ENCODE measurements around the gene EML3. TPM values are rescaled to one million over a fixed set of nuclear protein-coding genes. Genes with fewer than 3 reads are reported as not detected.
"Not testable (repeated sequence)": the region's sequence is repeated elsewhere in the genome, so short reads cannot be mapped to it uniquely, and the experiment has no call there.

The EML3 gene
- polyA plus RNA-seq, 3 donors: 32.2 to 40.6 (median 38.0) TPM

DNA sequence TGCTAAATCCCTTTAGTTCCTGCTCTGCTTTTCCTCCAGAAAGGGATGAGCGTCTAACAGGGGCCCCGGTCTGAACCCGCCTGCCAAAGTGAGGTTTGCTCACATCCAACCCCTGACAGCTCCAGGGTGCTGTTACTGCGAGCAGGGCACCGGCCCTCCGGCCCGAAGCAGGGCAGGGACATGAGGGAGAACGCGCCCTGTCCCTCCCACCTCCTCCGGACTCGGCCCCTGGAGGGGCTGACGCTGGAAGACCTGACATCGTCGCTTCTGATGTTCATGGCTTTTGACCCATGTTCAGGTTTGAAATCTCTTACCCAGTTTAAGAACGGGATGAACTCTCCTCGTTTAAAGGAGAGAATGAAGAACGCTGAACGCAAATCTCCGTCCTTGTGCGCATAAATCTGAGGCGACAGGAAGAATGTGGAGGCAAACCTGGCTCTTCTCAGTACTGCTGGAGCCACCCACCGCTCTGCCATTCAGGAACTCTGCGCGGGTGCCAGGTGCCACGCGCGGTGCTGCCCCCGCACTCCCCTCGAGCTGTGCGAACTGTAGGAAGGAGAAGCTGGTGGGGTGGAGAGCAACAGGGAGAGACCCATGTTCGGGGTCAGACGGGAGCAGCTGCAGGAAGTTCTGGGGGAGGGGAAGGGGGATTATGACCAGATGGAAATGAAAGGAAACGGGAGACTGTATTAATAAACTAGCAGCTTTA, 38.1 kb downstream of the EML3 start:
- peak; percentile 48 for DNase-seq

DNA sequence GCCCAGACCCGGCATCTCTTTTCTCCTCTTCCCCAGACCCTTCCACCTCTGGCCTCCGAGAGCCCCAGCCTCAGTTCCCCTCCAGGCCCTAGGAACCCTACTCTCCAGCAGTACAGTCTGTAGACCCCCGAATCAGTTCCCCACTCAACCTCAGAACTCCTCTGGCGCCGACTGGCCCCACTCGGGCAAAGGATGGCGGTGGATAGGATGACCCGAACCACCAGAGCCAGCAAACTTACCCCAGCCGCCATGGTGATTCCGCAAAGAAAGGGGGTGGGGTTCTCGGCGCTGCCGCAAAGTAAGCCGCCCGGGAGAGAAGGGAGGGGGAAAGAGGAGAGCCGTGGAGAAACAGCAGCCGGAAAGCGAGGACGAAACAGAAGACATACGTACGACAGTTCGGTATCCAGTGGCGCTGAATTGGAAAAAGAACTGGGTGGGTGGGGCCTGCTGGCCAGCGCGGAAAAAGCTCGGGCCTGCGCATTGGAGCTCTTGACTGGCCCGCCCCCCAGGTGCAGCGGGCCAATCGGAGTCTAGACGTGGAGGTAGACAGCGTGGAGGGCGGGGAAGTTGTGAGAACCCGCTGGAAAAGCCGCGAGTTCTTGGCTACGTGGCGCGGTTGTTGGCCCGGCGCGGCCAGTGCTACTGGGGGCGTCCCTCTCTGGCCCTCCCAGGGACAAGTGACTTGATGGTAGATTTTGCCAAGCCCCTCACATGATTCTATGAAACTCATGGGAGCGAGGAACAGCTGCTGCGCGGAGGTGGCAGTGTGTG, 38.8 kb downstream of the EML3 start, which contains the start of gene EEF1G:
Gene EEF1G, minus strand, starts transcription at position 300 of the 771 bp plus-strand sequence. Its CDS starts 49 bp downstream, at position 251.
- peak; percentile 100 for DNase-seq

DNA sequence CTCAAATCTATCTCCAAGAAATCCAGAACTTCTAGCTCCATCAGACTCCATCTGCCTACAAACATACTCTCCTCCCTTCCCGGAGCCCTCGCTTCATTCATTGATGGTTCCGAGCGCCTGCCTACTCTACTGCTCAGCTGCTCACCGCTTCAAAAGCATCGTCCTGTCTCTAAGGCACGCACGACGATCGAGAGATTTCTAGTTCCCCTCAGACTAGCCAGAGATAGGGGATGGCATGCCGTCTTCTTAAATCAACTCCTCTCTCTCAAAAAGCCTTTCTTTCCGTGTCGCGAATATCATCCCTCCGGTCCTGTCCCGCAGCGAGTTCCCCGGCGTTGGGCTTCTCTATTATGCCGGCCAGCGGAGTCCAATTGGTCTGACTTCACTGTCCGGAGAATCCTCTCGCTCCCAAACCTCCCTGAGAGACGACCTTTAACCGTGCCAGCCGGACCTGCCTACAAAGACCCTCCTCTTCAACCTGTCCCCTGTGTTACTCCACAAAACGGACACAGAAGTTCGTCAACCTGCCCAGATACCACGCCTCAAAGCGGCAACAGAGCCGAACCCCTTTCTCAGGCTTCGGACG, 39.5 kb downstream of the EML3 start:
- no peak for DNase-seq

DNA sequence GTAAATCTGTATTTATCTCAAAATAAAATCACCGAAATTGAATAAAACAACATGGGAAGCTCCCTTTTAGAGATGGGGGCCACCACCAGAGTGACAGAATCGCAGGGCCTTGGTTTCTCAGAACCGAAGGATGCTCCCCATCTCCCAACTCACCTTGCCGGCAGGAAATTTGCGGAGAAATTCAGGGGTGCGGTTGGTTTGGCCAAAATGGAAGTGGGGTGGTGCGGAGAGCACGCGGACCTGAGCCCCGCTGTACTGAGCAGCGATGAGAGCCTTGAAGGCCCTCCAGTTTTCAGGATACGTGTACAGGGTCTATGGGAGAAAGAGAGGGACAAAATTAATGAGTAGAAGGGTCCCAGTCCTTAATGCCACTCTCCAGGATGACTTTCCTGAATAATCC, 40.1 kb downstream of the EML3 start:
- no peak for DNase-seq

DNA sequence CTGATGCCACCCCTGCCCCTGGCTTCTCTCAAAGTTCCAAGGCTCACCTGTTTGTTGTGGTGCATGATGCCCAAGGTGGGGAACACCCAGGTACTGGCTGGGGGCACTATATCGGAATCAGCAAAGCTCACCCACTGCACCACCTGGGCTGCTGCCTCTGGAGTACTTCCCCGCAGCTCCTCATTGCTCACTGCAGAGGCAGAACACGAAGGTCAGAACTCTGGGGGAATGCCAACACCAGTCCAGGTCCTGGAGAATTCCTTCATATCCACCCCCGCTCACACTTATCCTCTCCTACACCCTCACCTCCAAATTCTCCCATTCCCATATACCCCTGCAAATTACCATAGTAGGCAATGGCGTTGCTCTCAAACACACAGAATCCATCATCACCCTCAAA, 41.1 kb downstream of the EML3 start:
- DNase-seq: not testable (repeated sequence)

DNA sequence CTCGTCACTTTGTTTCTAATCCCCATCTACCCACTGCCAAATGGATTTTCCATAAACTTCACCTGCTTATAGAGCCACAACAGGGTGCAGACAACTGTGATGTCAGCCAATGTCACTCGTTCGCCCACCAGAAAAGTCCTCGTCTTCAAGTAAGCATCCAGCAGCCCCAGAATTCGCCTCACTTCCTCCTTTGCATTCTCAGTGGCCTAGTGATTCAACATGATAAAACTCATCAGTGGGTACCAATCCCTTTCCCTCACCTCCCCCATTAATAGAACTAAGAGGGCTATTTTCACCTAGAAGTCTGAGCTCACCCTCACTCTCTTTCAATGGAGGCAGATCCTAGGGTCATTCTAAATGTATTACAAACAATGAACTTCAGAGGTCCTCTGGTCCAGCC, 41.7 kb downstream of the EML3 start:
- DNase-seq: not testable (repeated sequence)

DNA sequence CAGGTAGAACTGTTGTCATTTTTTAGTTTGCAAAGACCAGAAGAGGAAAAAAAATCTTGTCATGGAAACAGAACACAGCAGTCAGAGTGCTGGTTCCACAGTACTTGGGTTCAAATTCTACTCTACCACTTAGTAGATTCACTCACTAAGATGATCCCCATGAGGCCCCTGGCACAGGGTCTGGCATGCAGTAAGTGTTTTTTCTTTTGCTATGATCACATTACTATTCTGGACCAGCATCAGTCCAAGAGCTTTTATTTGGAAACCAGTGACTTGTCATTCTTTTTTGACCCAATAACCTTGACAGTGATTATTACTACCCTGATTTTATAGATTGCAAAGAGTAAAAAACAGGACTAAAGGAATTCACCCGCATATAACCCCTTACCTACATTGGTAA, 43.0 kb downstream of the EML3 start:
- DNase-seq: no peak

DNA sequence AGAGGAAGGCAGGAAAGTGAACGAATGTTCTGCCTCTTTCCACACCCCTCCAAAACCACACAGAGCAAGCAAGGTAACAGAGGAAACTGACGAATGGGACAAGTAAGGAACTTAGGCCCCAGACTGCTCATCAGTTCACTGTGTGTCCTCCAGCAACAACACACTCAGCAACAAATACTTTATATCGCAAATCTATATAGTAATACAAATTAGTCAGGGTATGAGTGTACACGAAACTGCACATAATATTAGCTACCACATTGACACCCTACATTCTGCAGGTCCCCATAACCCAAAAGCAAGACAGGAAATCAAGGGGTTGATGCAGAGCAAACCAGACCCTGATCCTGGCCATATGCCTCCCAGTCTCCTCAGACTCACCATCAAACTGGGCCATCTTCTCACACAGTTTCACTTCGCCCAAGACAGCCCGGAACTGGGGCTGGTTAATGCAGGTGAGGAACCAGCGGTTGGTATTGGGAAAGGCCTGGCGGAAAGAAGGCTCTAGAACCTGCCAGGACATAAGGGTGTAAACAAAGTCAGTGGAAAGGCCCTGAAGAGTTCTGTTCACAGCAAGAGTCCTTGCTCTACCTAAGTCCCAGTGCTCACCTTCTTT, 45.4 kb downstream of the EML3 start:
- DNase-seq: no peak

DNA sequence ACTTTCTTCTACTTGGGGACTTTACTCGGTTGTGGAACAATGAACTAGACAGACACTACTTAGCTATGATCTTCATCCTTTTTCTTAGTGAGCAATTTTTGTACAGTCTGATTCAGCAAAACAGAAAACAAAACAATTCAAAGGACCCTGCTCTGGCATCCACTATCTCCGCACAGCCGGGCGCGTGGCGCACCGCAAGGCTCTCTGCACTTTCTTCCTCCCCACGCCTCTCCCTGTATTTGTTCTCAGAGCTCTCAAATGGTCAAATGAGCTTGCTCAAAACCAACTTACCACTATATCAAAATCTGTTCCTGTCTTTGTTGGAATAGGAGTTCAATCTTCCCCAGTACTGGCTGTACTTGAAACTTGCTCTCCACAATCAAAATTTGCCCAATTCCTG, 46.3 kb downstream of the EML3 start:
- DNase-seq: no peak

DNA sequence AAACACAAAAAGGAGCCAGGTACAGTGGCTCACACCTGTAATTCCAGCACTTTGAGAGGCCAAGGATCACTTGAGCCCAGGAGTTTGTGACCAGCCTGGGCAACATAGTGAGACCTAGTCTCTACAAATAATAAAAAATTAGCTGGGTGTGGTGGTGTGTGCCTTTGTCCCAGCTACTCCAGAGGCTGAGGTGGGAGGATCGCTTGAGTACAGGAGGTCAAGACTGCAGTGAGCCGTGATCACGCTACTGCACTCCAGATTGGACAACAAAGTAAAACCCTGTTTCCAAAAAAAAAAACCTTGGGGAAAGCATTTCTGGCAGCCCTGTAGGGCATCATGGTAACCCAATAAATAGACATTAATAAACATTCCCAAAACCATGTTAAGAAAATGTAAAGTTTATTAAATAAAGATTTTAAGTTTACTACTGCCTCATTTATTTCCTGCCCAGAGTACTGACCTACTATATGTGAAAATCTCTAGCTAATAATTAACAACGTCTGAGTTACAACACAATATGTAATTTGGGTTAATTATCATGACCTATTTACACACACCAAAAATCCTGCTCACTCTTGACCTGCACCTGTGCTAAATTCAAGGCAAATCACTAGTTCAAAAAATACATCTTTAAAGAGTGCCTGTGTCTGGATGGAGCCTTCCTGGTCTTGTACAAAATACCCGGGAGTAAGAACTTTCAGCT, 47.3 kb downstream of the EML3 start:
- no peak for DNase-seq

DNA sequence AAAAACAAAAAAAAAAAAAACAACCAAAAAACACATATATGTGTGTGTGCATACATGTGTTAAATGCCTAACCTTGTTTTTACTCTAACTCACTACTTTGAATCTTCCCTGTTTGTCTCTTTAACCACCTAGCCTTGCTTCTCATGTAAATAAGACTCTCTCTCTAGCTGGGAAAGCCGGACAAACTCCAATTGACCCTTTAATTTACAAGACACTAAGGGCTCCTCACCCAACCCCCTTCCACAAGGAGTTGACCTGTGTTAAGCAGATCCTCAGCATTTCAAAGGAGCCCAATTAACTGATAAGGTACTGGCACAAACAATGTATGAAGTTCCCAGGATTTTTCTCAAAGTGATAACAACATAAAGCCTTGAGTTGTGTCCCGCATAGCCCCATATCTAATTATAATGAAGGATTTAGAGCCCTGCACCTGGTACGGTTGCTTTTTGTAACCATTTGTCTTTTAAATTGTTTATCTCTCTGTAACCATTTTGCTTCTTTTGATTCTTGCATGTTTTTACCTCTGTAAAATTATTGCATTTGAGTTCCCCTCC, 50.8 kb downstream of the EML3 start:
- not testable (repeated sequence) for DNase-seq

DNA sequence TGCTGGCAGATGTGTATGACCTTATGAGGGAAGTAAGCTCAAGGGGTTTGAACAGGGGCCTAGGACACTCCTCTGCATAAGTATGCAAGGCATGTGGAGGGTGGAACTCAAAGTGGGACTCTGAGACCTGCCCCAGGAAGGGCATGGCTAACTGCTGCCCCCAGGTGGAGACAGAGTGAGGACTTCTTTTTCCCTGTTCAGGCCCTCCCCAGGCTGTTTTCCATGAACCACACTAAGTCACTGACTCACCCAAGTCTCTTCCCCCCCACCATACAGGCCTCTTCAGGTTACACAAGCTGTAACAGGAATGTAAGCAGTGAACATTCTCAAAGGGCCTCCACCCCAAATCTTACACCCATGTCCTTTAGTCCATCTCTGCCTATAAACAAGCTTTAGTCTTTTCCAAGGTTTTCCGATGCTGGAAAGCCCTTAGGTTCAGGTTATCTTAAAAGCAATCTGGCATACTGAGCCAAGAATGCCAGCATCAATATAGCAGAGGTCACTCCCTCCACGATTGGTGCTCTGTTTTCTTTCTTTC, 51.9 kb downstream of the EML3 start:
- no peak for DNase-seq

DNA sequence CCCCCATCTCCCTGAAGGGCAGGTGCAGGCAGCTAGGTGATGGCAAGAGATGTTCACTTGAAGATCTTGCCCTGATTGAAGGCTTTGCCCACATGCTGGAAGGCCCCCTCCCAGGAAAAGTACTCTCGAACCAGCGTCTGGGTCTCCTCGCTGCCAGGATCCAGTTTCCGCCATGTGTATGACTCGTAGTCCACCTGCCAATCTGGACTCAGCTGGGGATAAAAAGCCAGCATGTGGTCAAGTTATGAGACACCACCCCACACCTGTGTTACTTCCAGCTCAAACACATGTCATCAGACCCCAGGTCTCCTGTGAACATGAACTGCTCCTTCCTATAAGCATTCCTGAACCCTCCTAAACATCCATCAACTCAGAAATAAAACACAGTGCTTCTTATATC, 52.9 kb downstream of the EML3 start:
- not testable (repeated sequence) for DNase-seq

DNA sequence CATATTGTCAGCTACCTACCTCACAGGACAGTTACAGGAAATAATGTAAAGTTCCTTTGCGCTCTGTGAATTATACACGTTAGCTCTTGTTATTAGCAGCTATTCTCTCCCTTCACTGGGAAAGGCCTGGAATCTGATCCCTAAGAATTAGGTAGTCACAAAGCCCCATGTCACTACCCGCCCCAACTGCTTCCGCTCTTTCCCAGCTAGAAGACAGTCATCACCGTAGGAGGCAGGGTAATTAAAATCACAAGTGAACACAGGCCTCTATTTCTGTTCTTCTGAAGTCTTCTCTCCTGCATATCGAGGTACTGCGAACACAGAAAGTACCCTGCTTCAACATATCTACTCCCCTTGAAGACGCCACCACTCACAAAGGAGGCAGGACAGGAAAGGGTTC, 53.4 kb downstream of the EML3 start:
- DNase-seq: no peak

DNA sequence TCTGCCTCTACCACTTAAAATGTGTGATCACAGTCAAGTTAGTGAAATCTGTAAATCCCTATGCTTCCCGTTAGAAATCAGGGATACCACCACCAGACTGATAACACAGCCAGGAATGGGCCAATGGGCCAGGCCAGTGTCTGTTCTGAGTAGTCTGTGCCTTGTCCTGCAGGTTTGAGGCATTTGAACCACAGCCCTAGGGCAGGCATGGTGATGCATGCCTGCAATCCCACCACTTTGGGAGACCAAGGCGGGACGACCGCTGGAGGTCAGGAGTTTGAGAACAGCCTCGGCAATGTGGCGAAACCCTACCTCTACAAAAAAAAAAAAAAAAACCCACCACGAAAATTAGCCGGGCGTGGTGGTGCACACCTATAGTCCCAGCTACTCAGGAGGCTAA, 53.9 kb downstream of the EML3 start:
- no peak for DNase-seq

DNA sequence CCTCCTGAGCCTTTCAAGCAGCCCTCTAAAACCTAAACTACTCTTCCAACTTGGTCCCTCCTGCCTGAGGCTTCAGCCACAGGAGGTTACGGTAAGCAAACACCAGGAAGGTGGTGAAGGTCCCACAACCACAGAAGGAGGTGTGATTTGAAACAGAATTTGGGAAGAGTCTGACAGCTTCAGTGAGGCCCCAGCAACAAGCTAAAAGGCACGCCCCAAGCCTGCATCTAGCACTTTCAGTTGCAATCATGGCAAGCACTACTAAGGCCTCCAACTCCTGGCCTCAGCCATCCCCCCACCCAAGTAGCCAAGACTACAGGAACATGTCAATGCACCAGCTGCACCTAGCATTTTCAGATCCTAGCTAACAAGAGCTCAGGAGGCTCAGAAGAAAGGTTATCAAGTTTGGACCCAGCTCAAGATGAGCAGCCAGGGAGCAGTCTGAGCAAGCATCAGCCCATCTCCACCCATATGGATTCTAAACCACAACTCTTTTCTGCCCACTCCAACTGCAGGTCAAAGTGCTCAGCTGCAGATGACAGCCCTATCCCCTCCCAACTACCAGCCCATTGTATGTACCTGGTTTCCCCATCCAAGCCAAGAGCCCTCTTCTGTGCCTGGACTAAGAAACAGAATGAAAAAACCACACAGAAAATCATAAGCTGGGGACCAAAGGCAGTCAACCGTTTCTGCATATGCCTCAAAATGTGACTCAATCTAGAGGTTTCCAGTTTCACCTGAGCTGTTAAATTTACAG, 55.5 kb downstream of the EML3 start:
- no peak for DNase-seq

DNA sequence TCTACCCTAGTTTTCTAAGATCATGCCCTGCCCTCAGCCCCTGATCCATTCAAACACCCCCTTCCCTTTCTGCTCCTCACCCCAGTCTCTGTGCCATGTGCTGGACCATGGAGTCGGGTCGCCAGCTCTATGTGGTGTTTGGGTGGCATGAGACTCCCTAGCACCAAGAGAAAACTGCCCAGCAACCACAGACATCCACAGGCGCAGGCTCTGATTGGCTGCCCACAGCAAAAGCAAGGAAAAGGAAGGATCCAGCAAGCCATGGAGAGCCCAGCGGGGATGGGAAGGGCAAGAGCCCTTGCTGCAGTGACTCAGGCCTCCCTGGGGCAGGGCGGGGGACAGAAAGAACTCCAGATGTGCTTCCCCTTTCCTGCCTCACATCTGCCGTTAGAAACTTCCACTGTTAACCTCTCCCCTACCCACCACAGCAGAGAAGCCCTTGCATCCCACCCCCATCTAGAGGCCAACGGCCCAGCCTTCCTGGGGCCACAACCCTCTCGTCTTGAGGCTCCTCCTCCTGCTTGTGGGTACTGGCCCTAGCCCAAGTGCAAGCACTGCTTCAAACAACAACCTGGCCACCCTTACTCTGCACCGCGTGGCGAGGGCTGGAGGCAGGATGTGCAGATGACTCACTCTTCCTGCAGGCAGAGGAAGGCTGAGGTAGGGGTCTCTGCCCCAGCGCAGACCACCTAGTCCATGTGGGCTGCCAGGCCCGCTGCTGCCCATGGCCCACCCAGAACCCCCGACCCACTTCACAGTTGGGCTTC, 56.3 kb downstream of the EML3 start:
- peak; percentile 80 for DNase-seq

DNA sequence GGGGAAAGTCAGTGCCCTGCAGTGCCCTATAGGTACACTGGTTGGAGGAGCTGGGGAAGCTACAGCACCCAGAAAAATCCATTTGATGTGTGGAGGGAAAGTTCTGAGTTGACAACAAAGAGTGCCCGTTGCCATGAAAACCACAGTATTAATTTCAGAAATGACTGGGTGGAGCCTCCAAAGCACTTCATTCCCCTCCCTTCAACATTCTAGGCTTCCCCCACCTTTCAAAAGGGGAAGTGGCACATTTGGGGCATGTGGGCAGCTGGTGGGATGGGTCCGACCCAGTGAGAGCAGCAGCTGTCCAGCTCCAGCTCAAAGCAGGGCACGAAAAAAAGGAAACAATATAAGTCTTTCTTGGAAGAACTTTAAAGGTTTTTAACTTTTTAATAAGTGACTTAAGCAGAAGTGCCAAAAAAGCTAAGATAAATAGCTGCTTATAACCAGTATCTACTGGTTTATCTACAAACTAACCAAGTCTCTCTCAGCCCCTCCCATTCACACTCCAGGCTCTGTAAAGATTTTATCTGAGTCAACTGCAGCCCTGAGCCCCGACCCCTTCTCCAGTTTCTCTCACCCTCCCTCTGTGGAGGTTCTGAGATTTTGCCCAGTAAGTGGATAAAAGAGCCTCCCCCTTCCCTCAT, 57.0 kb downstream of the EML3 start:
- DNase-seq: no peak
